Breast epithelium (tissue), 4 donors: Measurements from ENCODE around the gene ANTXR2. TPM values are rescaled to one million over a fixed set of nuclear protein-coding genes. Genes with fewer than 3 reads are reported as not detected.

ENCODE experiments used
- DNase-seq, 2 donors: peaks; one replicate each; pipeline ENCODE4 v3.0.0-alpha.2; 2019; ENCODE audit warnings: low spot score in 2 of 2
- H3K27ac ChIP-seq, 2 donors: fragments of 200-600 bp; sonication (generic) in 1 of 2; one replicate each; pipeline ENCODE4 v1.5.1; 2016 to 2019; ENCODE audit warnings: mild to moderate bottlenecking in 1 of 2
- H3K27me3 ChIP-seq, 2 donors: fragments of 200-600 bp; sonication (generic) in 1 of 2; one replicate each; pipeline versions ENCODE4 v1.5.1 to v1.6.0; 2017 to 2019; ENCODE audit warnings: control low read depth in 1 of 2, mild to moderate bottlenecking in 1 of 2
- H3K36me3 ChIP-seq: fragments of 200-600 bp; one replicate; pipeline ENCODE4 v1.5.1; 2019
- H3K4me1 ChIP-seq, 2 donors: fragments of 200-600 bp; sonication (generic); one replicate each; pipeline ENCODE4 v1.5.1; 2016 to 2019; ENCODE audit warnings: control low read depth in 1 of 2
- H3K4me3 ChIP-seq, 3 donors: fragments of 200-600 bp; sonication (generic); 1 replicate in 2 of 3; 2 replicates in 1 of 3; pipeline ENCODE4 v1.5.1; 2016 to 2019; ENCODE audit warnings: mild to moderate bottlenecking in 3 of 3, moderate library complexity in 2 of 3
- H3K9me3 ChIP-seq, 2 donors: fragments of 200-600 bp; sonication (generic) in 1 of 2; one replicate each; pipeline ENCODE4 v1.5.1; 2016 to 2019; ENCODE audit warnings: control low read depth in 1 of 2
- CTCF ChIP-seq, 3 donors: fragments of 450-650 bp; IDR thresholded peaks; one replicate each; pipeline ENCODE4 v1.5.1; 2016 to 2017; ENCODE audit warnings: antibody characterized with exemption in 3 of 3, mild to moderate bottlenecking in 3 of 3, moderate library complexity in 3 of 3
- POLR2A ChIP-seq: fragments of 450-650 bp; IDR thresholded peaks from one replicate; pipeline ENCODE4 v1.6.1; 2016; ENCODE audit warnings: antibody characterized with exemption, mild to moderate bottlenecking, moderate library complexity
- POLR2AphosphoS5 ChIP-seq, 3 donors: sonication (generic); formaldehyde crosslinking; IDR thresholded peaks; one replicate each; pipeline ENCODE4 v1.6.1; 2017; ENCODE audit warnings: antibody characterized with exemption in 3 of 3
- intact Hi-C: fragments of 100-400 bp; cut with DNase I; formaldehyde crosslinking; loops from one replicate; pipeline ENCODE4 v1.15.1; 2023; ENCODE audit warnings: low total_unique reads
- total RNA-seq, 3 donors: library from RNA; depleted of rRNA; stranded (reverse); fragments of >200 nt; gene quantifications; one replicate each; pipeline ENCODE4 v1.1.0, GENCODE V29; 2016

Gene ANTXR2
- total RNA-seq, 3 donors from 2014 or later: 55.1 to 229 (median 77.4) TPM

GRCh38 chr4:79917246-79917645 lies 155.8 kb downstream of the ANTXR2 start:
- TF ChIP-seq CTCF (IDR thresholded peaks at IDR 0.05) (no peak), POLR2AphosphoS5 (IDR thresholded peaks at IDR 0.05) (no peak), POLR2A (no peak)
- H3K36me3 ChIP-seq: no peaks in the 10 kb centered on the region
- intact Hi-C loops: no loop called here
- no peaks in the 10 kb centered on the region for H3K9me3 ChIP-seq
- H3K4me3 ChIP-seq: no peak overlapping the region
- DNase-seq: no peak
- no peaks in the 10 kb centered on the region for H3K27me3 ChIP-seq
- H3K27ac ChIP-seq: no peak overlapping the region
- H3K4me1 ChIP-seq: no peaks in the 10 kb centered on the region

GRCh38 chr4:79915246-79915645 lies 157.8 kb downstream of the ANTXR2 start:
- TF ChIP-seq POLR2AphosphoS5 (IDR thresholded peaks at IDR 0.05) (no peak), POLR2A (no peak), CTCF (IDR thresholded peaks at IDR 0.05) (no peak)
- intact Hi-C loops: no loop called here
- Histone ChIP-seq H3K36me3 (no peaks in the 10 kb centered on the region), H3K4me3 (no peak overlapping the region), H3K9me3 (no peaks in the 10 kb centered on the region), H3K4me1 (no peaks in the 10 kb centered on the region), H3K27me3 (no peaks in the 10 kb centered on the region), H3K27ac (no peak overlapping the region)
- DNase-seq: no peak

- intact Hi-C loops: no loop called here
- no peaks in the 10 kb centered on the region for H3K27me3 ChIP-seq
- no peak overlapping the region for H3K27ac ChIP-seq
- H3K4me3 ChIP-seq: no peak overlapping the region
- TF ChIP-seq POLR2AphosphoS5 (IDR thresholded peaks at IDR 0.05) (no peak), POLR2A (no peak), CTCF (IDR thresholded peaks at IDR 0.05) (no peak)
- no peak for DNase-seq
- no peaks in the 10 kb centered on the region for H3K9me3 ChIP-seq
- no peaks in the 10 kb centered on the region for H3K4me1 ChIP-seq
- H3K36me3 ChIP-seq: no peaks in the 10 kb centered on the region
Measured at GRCh38 chr4:79913581-79913980, 159.4 kb downstream of the ANTXR2 start.

GRCh38 chr4:79907001-79907400 lies 166.0 kb downstream of the ANTXR2 start:
- no peak for DNase-seq
- Histone ChIP-seq H3K4me3 (no peak overlapping the region), H3K4me1 (no peaks in the 10 kb centered on the region), H3K27ac (no peak overlapping the region), H3K27me3 (no peaks in the 10 kb centered on the region), H3K9me3 (no peaks in the 10 kb centered on the region), H3K36me3 (no peaks in the 10 kb centered on the region)
- no peak for TF ChIP-seq CTCF (IDR thresholded peaks at IDR 0.05)
- no peak for TF ChIP-seq POLR2A
- TF ChIP-seq POLR2AphosphoS5 (IDR thresholded peaks at IDR 0.05): no peak
- intact Hi-C loops: no loop called here

GRCh38 chr4:79906303-79906702 lies 166.7 kb downstream of the ANTXR2 start:
- Histone ChIP-seq H3K4me1 (no peaks in the 10 kb centered on the region), H3K27me3 (no peaks in the 10 kb centered on the region), H3K9me3 (no peaks in the 10 kb centered on the region), H3K36me3 (no peaks in the 10 kb centered on the region), H3K27ac (no peak overlapping the region), H3K4me3 (no peak overlapping the region)
- TF ChIP-seq POLR2A: no peak
- no peak for TF ChIP-seq CTCF (IDR thresholded peaks at IDR 0.05)
- no peak for TF ChIP-seq POLR2AphosphoS5 (IDR thresholded peaks at IDR 0.05)
- intact Hi-C loops: no loop called here
- no peak for DNase-seq
